Measurements from ENCODE around the gene FAM13A. TPM values are rescaled to one million over a fixed set of nuclear protein-coding genes. Genes with fewer than 3 reads are reported as not detected.

The FAM13A gene
- total and polyA plus RNA-seq, 12 donors = 10.1 to 61.6 (median 29.1) TPM

DNA sequence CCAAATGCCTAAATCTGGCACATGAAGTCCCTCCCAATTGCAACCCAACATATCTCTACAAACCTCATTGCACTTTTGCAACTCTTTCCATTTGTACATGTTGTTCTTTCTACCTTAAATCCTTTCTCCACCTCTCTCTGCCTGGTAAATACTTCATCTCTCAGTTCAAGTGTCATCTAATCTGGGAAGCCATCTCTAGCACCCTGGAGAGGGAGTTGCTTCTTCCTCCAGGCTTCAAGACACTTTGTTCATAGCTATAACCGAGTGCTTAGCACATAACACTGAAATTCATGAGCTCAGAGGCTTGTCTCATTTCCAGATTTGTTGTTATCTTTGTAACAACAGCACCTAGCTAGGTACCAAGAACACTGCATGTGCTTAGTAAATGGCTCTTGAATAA, 244.6 kb downstream of the FAM13A start:
- Histone ChIP-seq H3K36me3 (replicated peaks in 1 of 2) (no peaks in the 10 kb centered on the region), H3K4me1 (replicated peaks in 1 of 2) (peaks cover 0 to 60% of the 10 kb centered on the region in 2 donors), H3K27ac (no peak overlapping the region), H3K4me3 (no peak overlapping the region), H3K27me3 (no peaks in the 10 kb centered on the region), H3K9me3 (replicated peaks in 1 of 3) (no peaks in the 10 kb centered on the region)
- TF ChIP-seq POLR2A (IDR thresholded peaks at IDR 0.05) (no peak), CTCF (IDR thresholded peaks at IDR 0.05) (no peak)
- 75 to 100% (median 86%) methylated on average over 1 of the region's 1 CpG for WGBS, 4 donors
- intact Hi-C loops (cut with DNase I) = loop anchor here in 1 of 2 donors (10.0 kb wide), 1 partner anchor 108 kb away; no protein-coding TSS in a partner anchor
- no peak for DNase-seq

GRCh38 chr4:88811904-88812303, 245.1 kb downstream of the FAM13A start:
- 86 to 100% (median 97%) methylated on average over 1 of the region's 1 CpG for WGBS, 4 donors
- no peaks in the 10 kb centered on the region for H3K27me3 ChIP-seq
- H3K27ac ChIP-seq = no peak overlapping the region
- H3K9me3 ChIP-seq (replicated peaks in 1 of 3) = no peaks in the 10 kb centered on the region
- no peaks in the 10 kb centered on the region for H3K36me3 ChIP-seq (replicated peaks in 1 of 2)
- peaks cover 0 to 65% of the 10 kb centered on the region in 2 donors for H3K4me1 ChIP-seq (replicated peaks in 1 of 2)
- TF ChIP-seq POLR2A (IDR thresholded peaks at IDR 0.05) (no peak), CTCF (IDR thresholded peaks at IDR 0.05) (no peak)
- intact Hi-C loops (cut with DNase I) = loop anchor here in 1 of 2 donors (10.0 kb wide), 1 partner anchor 107 kb away; no protein-coding TSS in a partner anchor
- no peak for DNase-seq
- no peak overlapping the region for H3K4me3 ChIP-seq

DNA sequence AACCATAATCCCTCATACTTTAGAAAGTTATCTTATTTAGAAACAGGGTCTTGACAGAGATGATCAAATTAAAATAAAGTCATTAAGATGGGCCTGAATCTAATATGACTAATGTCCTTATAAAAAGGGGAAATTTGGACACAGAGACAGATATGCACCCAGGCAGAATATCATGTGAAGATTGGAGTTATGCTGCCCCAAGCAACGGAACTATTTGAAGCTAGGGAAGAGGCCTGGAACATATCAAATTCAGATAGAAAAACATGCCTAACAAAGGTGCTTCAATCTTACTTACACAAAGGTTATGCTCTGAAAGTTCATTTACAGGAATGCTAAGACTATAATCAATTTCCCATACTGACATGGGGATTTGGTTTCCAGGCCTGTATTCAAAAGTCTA, 246.7 kb downstream of the FAM13A start:
- intact Hi-C loops (cut with DNase I) = loop anchor here in 1 of 2 donors (10.0 kb wide), 1 partner anchor 106 kb away; no protein-coding TSS in a partner anchor

GRCh38 chr4:88809576-88810219, 247.3 kb downstream of the FAM13A start:
- Histone ChIP-seq H3K4me1 (replicated peaks in 1 of 2) (peaks cover 0 to 55% of the 10 kb centered on the region in 2 donors), H3K27ac (no peak overlapping the region), H3K36me3 (replicated peaks in 1 of 2) (no peaks in the 10 kb centered on the region), H3K9me3 (replicated peaks in 1 of 3) (no peaks in the 10 kb centered on the region), H3K4me3 (no peak overlapping the region), H3K27me3 (no peaks in the 10 kb centered on the region)
- no peak for DNase-seq
- no peak for TF ChIP-seq POLR2A (IDR thresholded peaks at IDR 0.05)
- no peak for TF ChIP-seq CTCF (IDR thresholded peaks at IDR 0.05)
- WGBS, 4 donors = 60 to 73% (median 65%) methylated on average over 5 of the region's 5 CpGs
- intact Hi-C loops (cut with DNase I) = loop anchor here in 1 of 2 donors (10.0 kb wide), 1 partner anchor 105 kb away; no protein-coding TSS in a partner anchor

More for the DNA sequence above, 246.7 kb downstream of the FAM13A start:
- no peak for DNase-seq
- no peaks in the 10 kb centered on the region for H3K9me3 ChIP-seq (replicated peaks in 1 of 3)
- H3K36me3 ChIP-seq (replicated peaks in 1 of 2) = no peaks in the 10 kb centered on the region
- H3K4me3 ChIP-seq = no peak overlapping the region
- no peaks in the 10 kb centered on the region for H3K27me3 ChIP-seq
- no peak overlapping the region for H3K27ac ChIP-seq
- WGBS, 4 donors = 69 to 80% (median 75%) methylated on average over 1 of the region's 1 CpG
- TF ChIP-seq CTCF (IDR thresholded peaks at IDR 0.05) = no peak
- TF ChIP-seq POLR2A (IDR thresholded peaks at IDR 0.05) = no peak
- peaks cover 0 to 56% of the 10 kb centered on the region in 2 donors for H3K4me1 ChIP-seq (replicated peaks in 1 of 2)
